Endothelial cell of umbilical vein (primary cell): ENCODE data around the gene KAT6B. TPM values are rescaled to one million over a fixed set of nuclear protein-coding genes. Genes with fewer than 3 reads are reported as not detected.

Source experiments
- BruUV-seq: library from RNA; stranded (reverse); fragments of 400-500 nt; replicated peaks from 2 replicates; lab custom pipeline; 2021; lab: Mats Ljungman, UMichigan
- CTCF ChIA-PET: fragments of 300-600, 350-600 bp; sonication (Branson Sonifier 250); formaldehyde crosslinking; loops from one replicate; lab custom pipeline; 2021; ENCODE audit warnings: antibody characterized with exemption, inconsistent platforms; lab: Charles Lee
- POLR2A ChIA-PET: fragments of 300-600, 350-600 bp; sonication (Branson Sonifier 250); formaldehyde crosslinking; loops from one replicate; lab custom pipeline; 2021; ENCODE audit warnings: antibody characterized with exemption, inconsistent platforms; lab: Charles Lee
- DNase-seq: peaks from one replicate; pipeline ENCODE4 v3.0.0-alpha.2; 2011; ENCODE audit warnings: low read depth, low spot score
- FAIRE-seq: peaks from 2 replicates; lab custom pipeline; 2011; peaks lifted over from hg19 to GRCh38; lab: Jason Lieb, UNC
- H2AFZ ChIP-seq: 2 replicates; pipeline ENCODE4 v1.6.0; 2012; ENCODE audit warnings: low read depth, low read length, control low read depth, inconsistent platforms
- H3K27ac ChIP-seq: 2 replicates; pipeline ENCODE4 v1.5.1; 2011; ENCODE audit warnings: low read depth, mild to moderate bottlenecking, control low read depth, low read length, moderate library complexity; ENCODE audit not compliant: insufficient read depth
- H3K27me3 ChIP-seq, 2 experiments: 2 replicates each; pipeline versions ENCODE4 v1.6.0 to v1.6.1; 2011; ENCODE audit warnings: low read length in 2 of 2, mixed read lengths in 1 of 2; ENCODE audit not compliant: control insufficient read depth in 2 of 2, insufficient read depth in 2 of 2
- H3K36me3 ChIP-seq, 2 experiments: 2 replicates in 1 of 2; 3 replicates in 1 of 2; pipeline ENCODE4 v1.5.1; 2011; ENCODE audit warnings: low read length in 2 of 2, mild to moderate bottlenecking in 1 of 2, moderate library complexity in 1 of 2; ENCODE audit not compliant: control insufficient read depth in 2 of 2, insufficient read depth in 2 of 2; ENCODE audit errors: extremely low read depth in 1 of 2
- H3K4me1 ChIP-seq: 3 replicates; pipeline ENCODE4 v1.5.1; 2011; ENCODE audit warnings: mild to moderate bottlenecking, low read length; ENCODE audit not compliant: control insufficient read depth, insufficient read depth; ENCODE audit errors: extremely low read depth
- H3K4me2 ChIP-seq: 2 replicates; pipeline ENCODE4 v1.6.1; 2011; ENCODE audit warnings: low read length, control low read depth, mixed read lengths; ENCODE audit not compliant: insufficient read depth
- H3K4me3 ChIP-seq, 3 experiments: fragments of 200-600 bp in 1 of 3; sonication (generic), shearing (Covaris generic) in 1 of 3; replicated peaks in 1 of 3; 2 replicates each; pipeline ENCODE4 v1.5.1; 2011 to 2016; ENCODE audit warnings: control low read depth in 3 of 3, low read length in 3 of 3, mild to moderate bottlenecking in 2 of 3, inconsistent platforms in 1 of 3, low read depth in 1 of 3, moderate library complexity in 1 of 3; ENCODE audit not compliant: insufficient read depth in 1 of 3
- H3K79me2 ChIP-seq: 2 replicates; pipeline ENCODE4 v1.6.0; 2012; ENCODE audit warnings: low read length, inconsistent platforms; ENCODE audit not compliant: control insufficient read depth, insufficient read depth
- H3K9ac ChIP-seq: replicated peaks from 2 replicates; pipeline ENCODE3; 2011; ENCODE audit warnings: low read length, control low read depth; ENCODE audit not compliant: insufficient read depth; ENCODE audit errors: extremely low read depth
- H3K9me1 ChIP-seq: replicated peaks from 3 replicates; pipeline ENCODE4 v1.6.0; 2011; ENCODE audit warnings: mild to moderate bottlenecking, low read length; ENCODE audit not compliant: control insufficient read depth, insufficient read depth; ENCODE audit errors: extremely low read depth
- H3K9me3 ChIP-seq: replicated peaks from 2 replicates; pipeline ENCODE4 v1.5.1; 2012; ENCODE audit warnings: low read length, inconsistent platforms; ENCODE audit not compliant: control insufficient read depth, insufficient read depth
- H4K20me1 ChIP-seq: replicated peaks from 2 replicates; pipeline ENCODE3; 2011; ENCODE audit warnings: mild to moderate bottlenecking, low read length; ENCODE audit not compliant: control insufficient read depth, insufficient read depth; ENCODE audit errors: extremely low read depth
- CTCF ChIP-seq, 2 donors: IDR thresholded peaks; 1 replicate in 1 of 2; 2 replicates in 1 of 2; pipeline ENCODE4 v1.5.1; 2011; ENCODE audit warnings: low read length in 2 of 2, mild to moderate bottlenecking in 2 of 2, moderate library complexity in 2 of 2, control low read depth in 1 of 2, inconsistent platforms in 1 of 2, low read depth in 1 of 2; ENCODE audit not compliant: insufficient read depth in 1 of 2; ENCODE audit errors: extremely low read depth in 1 of 2
- EZH2 ChIP-seq: IDR thresholded peaks from 2 replicates; pipeline ENCODE4 v1.6.1; 2012; ENCODE audit warnings: borderline replicate concordance, low read depth, mild to moderate bottlenecking, moderate library complexity, low read length, inconsistent platforms; ENCODE audit not compliant: severe bottlenecking
- FOS ChIP-seq: IDR thresholded peaks from 2 replicates; pipeline ENCODE4 v1.6.1; 2011; ENCODE audit warnings: mild to moderate bottlenecking, low read length, moderate library complexity, borderline replicate concordance; ENCODE audit not compliant: insufficient read depth
- GATA2 ChIP-seq: IDR thresholded peaks from 2 replicates; pipeline ENCODE4 v1.7.0; 2011; ENCODE audit warnings: low read depth, mild to moderate bottlenecking, moderate library complexity, mixed read lengths, low read length; ENCODE audit not compliant: insufficient read length, insufficient read depth
- JUN ChIP-seq: IDR thresholded peaks from 2 replicates; pipeline ENCODE4 v1.6.1; 2011; ENCODE audit warnings: borderline replicate concordance, low read depth; ENCODE audit not compliant: insufficient read length, insufficient read depth
- MAX ChIP-seq: IDR thresholded peaks from 2 replicates; pipeline ENCODE4 v1.6.1; 2011; ENCODE audit not compliant: insufficient read depth, insufficient read length
- MYC ChIP-seq: IDR thresholded peaks from one replicate; pipeline ENCODE4 v1.6.1; 2011; ENCODE audit warnings: mild to moderate bottlenecking, low read depth, low read length
- POLR2A ChIP-seq: IDR thresholded peaks from 2 replicates; pipeline ENCODE4 v1.6.1; 2012; ENCODE audit warnings: low read depth, mild to moderate bottlenecking, control low read depth, low read length
- POLR2AphosphoS5 ChIP-seq: IDR thresholded peaks from 2 replicates; pipeline ENCODE4 v1.6.1; 2012; ENCODE audit warnings: low read depth, mild to moderate bottlenecking, control low read depth, low read length, moderate library complexity; ENCODE audit not compliant: insufficient read depth
- dilution Hi-C: fragments of 300-500 bp; cut with MboI; formaldehyde crosslinking; loops from one replicate; pipeline ENCODE4 v1.15.0; 2019; ENCODE audit warnings: low sequenced_read_pairs; ENCODE audit not compliant: extremely low pct_ligation_motif_present
- intact Hi-C: fragments of 100-400 bp; cut with micrococcal nuclease; formaldehyde crosslinking; loops from one replicate; pipeline ENCODE4 v1.10.0; 2022
- polyA plus RNA-seq, 4 experiments: library from polyadenylated mRNA; depleted of rRNA in 3 of 4; stranded (reverse) in 3 of 4; unstranded in 1 of 4; fragments of >200 nt; gene quantifications; 2 replicates each; pipeline versions ENCODE4 v1.2.1 to v1.2.3, GENCODE V29; 2011 to 2012; ENCODE audit warnings: missing spikeins in 1 of 4
- total RNA-seq: library from RNA; stranded (reverse); gene quantifications from 2 replicates; pipeline ENCODE4 v1.2.3, GENCODE V29; 2021

The KAT6B gene
- total and polyA plus RNA-seq, 2 donors (not counting 3 experiments of a cell fraction or from before 2014, with no cell fraction given), result 4.5 to 17.0 TPM

DNA sequence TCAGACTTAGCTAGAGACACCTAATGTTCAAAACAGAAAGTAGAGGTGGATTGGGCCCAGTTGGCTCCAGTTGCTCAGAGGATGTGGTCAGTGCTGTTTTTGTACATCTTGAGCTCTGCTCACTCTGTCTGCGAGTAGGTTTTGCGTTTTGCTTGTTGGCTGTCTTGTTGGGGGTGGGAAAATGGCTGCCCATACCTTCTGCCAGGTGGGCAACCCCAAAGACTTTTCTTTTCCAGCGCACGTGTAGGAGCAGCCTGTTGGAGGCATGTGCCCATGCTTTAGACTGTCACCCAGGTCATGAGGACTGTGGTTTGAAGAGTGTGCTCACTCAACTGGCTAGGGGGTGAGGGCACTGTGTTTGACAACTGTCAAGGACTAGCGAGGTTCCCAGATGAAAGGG lies 73.9 kb downstream of the KAT6B start:
- dilution Hi-C loops (no loop called here), intact Hi-C loops (no loop called here)
- no peak overlapping the region for H3K4me3 ChIP-seq
- H3K27ac ChIP-seq, result no peak overlapping the region
- H3K27me3 ChIP-seq, result no peaks in the 10 kb centered on the region
- H3K9me1 ChIP-seq, result no peaks in the 10 kb centered on the region
- H2AFZ ChIP-seq, result no peak overlapping the region
- no peak overlapping the region for H3K4me2 ChIP-seq
- TF ChIP-seq MYC, result no peak
- no peak for TF ChIP-seq EZH2
- no peak for TF ChIP-seq GATA2
- no peak for TF ChIP-seq MAX
- no peak for TF ChIP-seq CTCF (IDR thresholded peaks at IDR 0.05; ENCODE audit: extremely low read depth in 1 of 2, insufficient read depth in 1 of 2, low read depth in 1 of 2, low read length in 2 of 2)
- no peak for TF ChIP-seq JUN
- TF ChIP-seq POLR2AphosphoS5, result no peak
- TF ChIP-seq FOS, result no peak
- TF ChIP-seq POLR2A, result no peak
- POLR2A ChIA-PET, result no interaction called here
- no TSS peak for BruUV-seq
- H3K4me1 ChIP-seq, result peaks cover 9% of the 10 kb centered on the region
- CTCF ChIA-PET, result no interaction called here
- no peaks in the 10 kb centered on the region for H3K79me2 ChIP-seq
- H3K36me3 ChIP-seq, result no peaks in the 10 kb centered on the region
- FAIRE-seq (no peak), DNase-seq (no peak)
- no peak overlapping the region for H3K9ac ChIP-seq
- no peaks in the 10 kb centered on the region for H4K20me1 ChIP-seq
- no peaks in the 10 kb centered on the region for H3K9me3 ChIP-seq
